HG03280 (cell line): Measurements from ENCODE around the gene FMO1.
"Not testable (repeated sequence)": the region's sequence is repeated elsewhere in the genome, so short reads cannot be mapped to it uniquely, and the experiment has no call there.

Source experiments
- ATAC-seq: cut with Tn5 transposase; IDR thresholded peaks from one replicate; pipeline ENCODE4 v1.9.1; 2021; ENCODE audit warnings: mild to moderate bottlenecking, moderate library complexity; ENCODE audit not compliant: unreplicated experiment

Gene FMO1

GRCh38 chr1:171277534-171277933, 29.2 kb downstream of the FMO1 start:
- no peak for ATAC-seq

- ATAC-seq = no peak
These were observed 30.9 kb downstream of the FMO1 start for GRCh38 chr1:171279234-171279633.

GRCh38 chr1:171279678-171280077, 31.4 kb downstream of the FMO1 start:
- no peak for ATAC-seq

- ATAC-seq = no peak
These were observed 32.3 kb downstream of the FMO1 start for GRCh38 chr1:171280599-171280998.

- peak; percentile 57 for ATAC-seq
These were observed 37.9 kb downstream of the FMO1 start for GRCh38 chr1:171286032-171286705.

- no peak for ATAC-seq
These were observed 42.3 kb downstream of the FMO1 start for GRCh38 chr1:171290621-171291020.

- ATAC-seq = no peak
These were observed 44.5 kb downstream of the FMO1 start for GRCh38 chr1:171292799-171293198.

GRCh38 chr1:171295383-171295782, 47.1 kb downstream of the FMO1 start:
- not testable (repeated sequence) for ATAC-seq

GRCh38 chr1:171295821-171296220, 47.5 kb downstream of the FMO1 start:
- no peak for ATAC-seq

GRCh38 chr1:171296897-171297296, 48.6 kb downstream of the FMO1 start:
- ATAC-seq = no peak

- no peak for ATAC-seq
These were observed 50.4 kb downstream of the FMO1 start for GRCh38 chr1:171298696-171299095.

- no peak for ATAC-seq
These were observed 51.0 kb downstream of the FMO1 start for GRCh38 chr1:171299342-171299741.

GRCh38 chr1:171300401-171300800, 52.1 kb downstream of the FMO1 start:
- no peak for ATAC-seq

GRCh38 chr1:171310661-171311087, 62.4 kb downstream of the FMO1 start:
- no peak for ATAC-seq

- ATAC-seq = no peak
These were observed 63.7 kb downstream of the FMO1 start for GRCh38 chr1:171311771-171312558.

- peak; percentile 19 for ATAC-seq
These were observed 65.1 kb downstream of the FMO1 start for GRCh38 chr1:171313319-171313834.

- ATAC-seq = peak; percentile 100
These were observed 65.6 kb downstream of the FMO1 start, which contains the start of gene FMO4 for GRCh38 chr1:171313835-171314320. Gene FMO4, plus strand, starts transcription at chr1:171314183. Its CDS starts 5,643 bp downstream, at chr1:171319826.

- ATAC-seq = no peak
These were observed 81.0 kb downstream of the FMO1 start for GRCh38 chr1:171329251-171329650.

- no peak for ATAC-seq
These were observed 85.8 kb downstream of the FMO1 start for GRCh38 chr1:171334024-171334640.
